ENCODE results near the gene HOPX.
"Not testable (repeated sequence)": the region's sequence is repeated elsewhere in the genome, so short reads cannot be mapped to it uniquely, and the experiment has no call there.

The HOPX gene, protein sequence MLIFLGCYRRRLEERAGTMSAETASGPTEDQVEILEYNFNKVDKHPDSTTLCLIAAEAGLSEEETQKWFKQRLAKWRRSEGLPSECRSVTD

DNA sequence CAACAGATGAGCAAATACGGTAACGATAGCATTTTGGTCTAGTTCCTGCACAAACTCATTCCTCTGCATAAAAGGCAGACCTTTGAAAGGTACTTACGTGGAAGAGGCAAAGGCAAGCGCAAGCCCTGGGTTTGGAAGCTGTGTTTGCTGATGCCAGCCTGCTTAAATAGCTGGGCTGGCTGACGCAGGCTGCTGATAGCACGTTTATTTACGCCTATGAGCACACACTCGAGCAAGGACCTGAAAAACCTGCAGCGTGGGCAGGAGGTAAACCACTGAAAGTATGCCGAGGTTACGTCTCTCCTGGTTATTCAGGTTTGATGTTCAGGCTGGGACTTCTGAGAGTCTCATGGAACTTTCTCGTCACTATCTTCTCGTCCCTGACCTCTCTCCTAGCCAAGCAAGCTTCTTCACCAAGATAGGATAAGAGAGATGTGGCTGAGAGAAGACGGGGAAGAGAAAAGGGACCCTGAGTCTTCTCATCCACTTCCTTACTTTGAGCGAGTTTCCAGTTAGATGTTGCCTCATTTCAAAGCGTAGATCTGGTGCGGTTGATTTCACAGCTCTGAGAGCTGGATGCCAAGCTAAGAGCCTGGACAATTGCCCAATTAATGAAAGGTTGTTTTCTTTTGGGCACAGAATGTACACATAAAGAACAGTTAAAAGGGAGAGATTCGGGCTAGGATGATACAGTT, at the start of gene HOPX:
Gene HOPX (minus strand): TSS at position 139 of the 695 bp plus-strand sequence. CDS start 23,480 bp downstream, outside the sequence.
- in situ Hi-C loops (cut with HindIII; ENCODE audit: low sequenced_read_pairs), result no loop called here
- no peak within 1 kb of the TSS for H3K4me3 ChIP-seq (ENCODE audit: low read depth, low read length)
- TF ChIP-seq, protein P1, sequence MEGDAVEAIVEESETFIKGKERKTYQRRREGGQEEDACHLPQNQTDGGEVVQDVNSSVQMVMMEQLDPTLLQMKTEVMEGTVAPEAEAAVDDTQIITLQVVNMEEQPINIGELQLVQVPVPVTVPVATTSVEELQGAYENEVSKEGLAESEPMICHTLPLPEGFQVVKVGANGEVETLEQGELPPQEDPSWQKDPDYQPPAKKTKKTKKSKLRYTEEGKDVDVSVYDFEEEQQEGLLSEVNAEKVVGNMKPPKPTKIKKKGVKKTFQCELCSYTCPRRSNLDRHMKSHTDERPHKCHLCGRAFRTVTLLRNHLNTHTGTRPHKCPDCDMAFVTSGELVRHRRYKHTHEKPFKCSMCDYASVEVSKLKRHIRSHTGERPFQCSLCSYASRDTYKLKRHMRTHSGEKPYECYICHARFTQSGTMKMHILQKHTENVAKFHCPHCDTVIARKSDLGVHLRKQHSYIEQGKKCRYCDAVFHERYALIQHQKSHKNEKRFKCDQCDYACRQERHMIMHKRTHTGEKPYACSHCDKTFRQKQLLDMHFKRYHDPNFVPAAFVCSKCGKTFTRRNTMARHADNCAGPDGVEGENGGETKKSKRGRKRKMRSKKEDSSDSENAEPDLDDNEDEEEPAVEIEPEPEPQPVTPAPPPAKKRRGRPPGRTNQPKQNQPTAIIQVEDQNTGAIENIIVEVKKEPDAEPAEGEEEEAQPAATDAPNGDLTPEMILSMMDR (IDR thresholded peaks at IDR 0.05; ENCODE audit: low read depth, low read length, missing control alignments), result no peak
- DNase-seq (ENCODE audit: low read depth), result no peak

DNA sequence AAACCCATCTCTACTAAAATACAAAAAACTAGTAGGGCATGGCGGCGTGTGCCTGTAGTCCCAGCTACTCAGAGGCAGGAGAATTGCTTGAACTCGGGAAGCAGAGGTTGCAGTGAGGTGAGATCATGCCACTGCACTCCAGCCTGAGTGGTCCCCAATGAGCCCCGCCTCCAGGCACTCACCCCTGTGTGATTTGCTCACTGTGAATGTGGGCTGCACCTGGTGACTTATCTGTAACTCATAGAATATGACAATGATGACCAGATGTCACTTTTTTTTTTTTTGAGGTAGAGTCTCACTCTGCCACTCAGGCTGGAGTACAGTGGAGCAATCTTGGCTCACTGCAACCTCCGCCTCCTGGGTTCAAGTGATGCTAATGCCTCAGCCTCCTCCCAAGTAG, 49.0 kb upstream of the HOPX start:
- no peak overlapping the region for H3K4me3 ChIP-seq (ENCODE audit: low read depth, low read length)
- in situ Hi-C loops (cut with HindIII; ENCODE audit: low sequenced_read_pairs), result no loop called here
- no peak for DNase-seq (ENCODE audit: low read depth)
- TF ChIP-seq, protein P1 (IDR thresholded peaks at IDR 0.05; ENCODE audit: low read depth, low read length, missing control alignments), result no peak

DNA sequence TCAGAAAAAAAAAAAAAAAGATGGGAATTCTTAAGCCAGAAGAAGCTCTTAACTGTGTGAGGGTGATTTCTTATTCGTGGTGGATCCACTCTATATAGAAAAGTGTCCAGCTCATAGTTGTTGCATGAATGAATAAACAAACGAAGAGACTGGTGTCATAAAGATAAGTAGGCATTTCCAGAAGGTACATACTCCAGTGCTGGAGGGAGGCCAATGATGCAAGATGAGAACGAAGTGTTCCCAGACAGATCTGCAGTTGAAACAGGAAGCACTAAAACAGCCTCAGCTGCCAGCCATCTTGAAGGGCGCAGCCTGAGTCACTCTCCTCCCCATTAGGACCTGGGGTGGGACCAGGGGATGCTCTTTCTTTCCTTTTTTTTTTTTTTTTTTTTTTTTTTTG, 47.4 kb upstream of the HOPX start:
- no peak overlapping the region for H3K4me3 ChIP-seq (ENCODE audit: low read depth, low read length)
- in situ Hi-C loops (cut with HindIII; ENCODE audit: low sequenced_read_pairs), result no loop called here
- TF ChIP-seq, protein P1 (IDR thresholded peaks at IDR 0.05; ENCODE audit: low read depth, low read length, missing control alignments), result no peak
- peak; percentile 18 for DNase-seq (ENCODE audit: low read depth)

DNA sequence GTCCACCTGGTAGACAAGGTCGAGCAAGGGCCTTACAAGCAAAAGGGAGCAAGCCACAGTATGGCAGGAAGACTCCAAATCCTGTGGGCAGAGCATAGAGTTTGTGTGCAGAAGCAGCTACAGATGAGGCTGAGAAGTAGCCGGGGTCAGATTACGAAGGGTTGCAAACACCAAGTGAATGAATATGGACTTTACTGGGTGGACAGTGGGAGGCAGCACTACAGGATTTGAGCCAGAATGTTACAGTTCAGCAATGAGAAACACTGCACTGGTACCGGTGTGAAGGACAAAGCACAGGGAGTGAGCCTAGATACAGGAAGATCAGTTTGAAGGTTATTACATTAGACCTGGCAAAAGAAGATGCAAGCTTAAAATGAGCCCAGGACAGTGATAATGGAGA, 46.1 kb upstream of the HOPX start:
- no peak overlapping the region for H3K4me3 ChIP-seq (ENCODE audit: low read depth, low read length)
- TF ChIP-seq, protein P1 (IDR thresholded peaks at IDR 0.05; ENCODE audit: low read depth, low read length, missing control alignments), result no peak
- in situ Hi-C loops (cut with HindIII; ENCODE audit: low sequenced_read_pairs), result no loop called here
- no peak for DNase-seq (ENCODE audit: low read depth)

DNA sequence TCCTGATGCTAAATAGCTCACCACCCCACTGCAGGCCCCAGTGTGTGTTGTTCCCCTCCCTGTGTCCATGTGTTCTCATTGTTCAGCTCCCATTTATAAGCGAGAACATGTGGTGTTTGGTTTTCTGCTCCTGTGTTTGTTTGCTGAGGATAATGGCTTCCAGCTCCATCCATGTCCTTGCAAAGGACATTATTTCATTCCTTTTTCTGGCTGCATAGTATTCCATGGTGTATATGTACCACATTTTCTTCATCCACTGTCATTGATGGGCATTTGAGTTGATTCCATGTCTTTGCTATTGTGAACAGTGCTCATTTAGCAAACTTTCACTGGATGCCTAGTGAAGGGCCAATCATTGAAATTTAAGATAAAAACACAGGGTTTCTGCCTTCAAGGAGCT, 45.5 kb upstream of the HOPX start:
- in situ Hi-C loops (cut with HindIII; ENCODE audit: low sequenced_read_pairs); DNase-seq (ENCODE audit: low read depth); H3K4me3 ChIP-seq (ENCODE audit: low read depth, low read length): not testable (repeated sequence)

DNA sequence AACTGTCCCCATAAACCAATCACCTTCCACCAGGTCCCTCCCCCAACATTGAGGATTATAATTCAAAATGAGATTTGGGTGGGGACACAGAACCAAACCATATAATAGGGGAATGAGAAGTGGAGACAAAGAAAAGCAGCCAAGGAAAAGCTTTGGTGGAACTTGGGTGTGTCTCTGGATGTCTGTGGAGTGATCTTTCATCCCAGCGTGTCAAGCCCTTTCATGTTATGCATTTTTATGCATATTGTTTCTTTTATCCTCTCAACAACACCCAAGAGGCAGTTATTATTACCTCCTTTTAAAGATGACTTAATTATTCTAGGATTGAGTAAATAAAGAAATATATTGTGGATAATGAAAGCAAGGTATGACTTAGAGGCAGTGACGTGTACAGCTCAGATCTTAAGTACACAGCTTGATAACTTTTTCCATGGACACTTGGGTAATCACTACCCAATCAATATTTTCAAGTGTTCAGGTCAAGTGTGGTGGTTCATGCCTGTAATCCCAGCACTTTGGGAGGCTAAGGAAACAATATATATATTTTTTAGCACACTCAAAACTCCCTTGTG, 42.6 kb upstream of the HOPX start:
- in situ Hi-C loops (cut with HindIII; ENCODE audit: low sequenced_read_pairs), result no loop called here
- TF ChIP-seq, protein P1 (IDR thresholded peaks at IDR 0.05; ENCODE audit: low read depth, low read length, missing control alignments), result no peak
- no peak for DNase-seq (ENCODE audit: low read depth)
- no peak overlapping the region for H3K4me3 ChIP-seq (ENCODE audit: low read depth, low read length)

DNA sequence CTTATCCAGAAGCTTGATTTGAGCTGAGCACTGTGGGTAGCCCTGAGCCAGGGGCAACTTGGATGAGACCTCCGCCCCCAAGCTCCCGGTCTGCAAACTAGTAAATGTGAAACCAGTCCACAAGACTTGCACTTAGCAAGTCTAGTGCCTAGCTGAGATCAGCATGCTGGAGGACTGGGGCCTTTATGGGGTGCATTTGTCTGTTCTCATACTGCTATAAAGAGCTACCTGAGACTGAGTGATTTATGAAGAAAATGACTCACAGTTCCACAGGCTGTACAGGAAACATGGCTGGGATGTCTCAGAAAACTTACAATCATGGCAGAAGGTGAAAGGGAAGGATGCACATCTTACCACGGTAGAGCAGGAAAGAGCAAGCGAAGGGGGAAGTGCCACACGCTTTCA, 42.1 kb upstream of the HOPX start:
- H3K4me3 ChIP-seq (ENCODE audit: low read depth, low read length), result no peak overlapping the region
- DNase-seq (ENCODE audit: low read depth), result no peak
- in situ Hi-C loops (cut with HindIII; ENCODE audit: low sequenced_read_pairs), result no loop called here
- TF ChIP-seq, protein P1 (IDR thresholded peaks at IDR 0.05; ENCODE audit: low read depth, low read length, missing control alignments), result no peak

Data from astrocyte of the cerebellum (primary cell).